ENCODE results near the gene FBXW10B.
"Not testable (repeated sequence)": the region's sequence is repeated elsewhere in the genome, so short reads cannot be mapped to it uniquely, and the experiment has no call there.

- TF ChIP-seq, protein P1, sequence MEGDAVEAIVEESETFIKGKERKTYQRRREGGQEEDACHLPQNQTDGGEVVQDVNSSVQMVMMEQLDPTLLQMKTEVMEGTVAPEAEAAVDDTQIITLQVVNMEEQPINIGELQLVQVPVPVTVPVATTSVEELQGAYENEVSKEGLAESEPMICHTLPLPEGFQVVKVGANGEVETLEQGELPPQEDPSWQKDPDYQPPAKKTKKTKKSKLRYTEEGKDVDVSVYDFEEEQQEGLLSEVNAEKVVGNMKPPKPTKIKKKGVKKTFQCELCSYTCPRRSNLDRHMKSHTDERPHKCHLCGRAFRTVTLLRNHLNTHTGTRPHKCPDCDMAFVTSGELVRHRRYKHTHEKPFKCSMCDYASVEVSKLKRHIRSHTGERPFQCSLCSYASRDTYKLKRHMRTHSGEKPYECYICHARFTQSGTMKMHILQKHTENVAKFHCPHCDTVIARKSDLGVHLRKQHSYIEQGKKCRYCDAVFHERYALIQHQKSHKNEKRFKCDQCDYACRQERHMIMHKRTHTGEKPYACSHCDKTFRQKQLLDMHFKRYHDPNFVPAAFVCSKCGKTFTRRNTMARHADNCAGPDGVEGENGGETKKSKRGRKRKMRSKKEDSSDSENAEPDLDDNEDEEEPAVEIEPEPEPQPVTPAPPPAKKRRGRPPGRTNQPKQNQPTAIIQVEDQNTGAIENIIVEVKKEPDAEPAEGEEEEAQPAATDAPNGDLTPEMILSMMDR (IDR thresholded peaks at IDR 0.05) = not testable (repeated sequence)
- TF ChIP-seq POLR2A (IDR thresholded peaks at IDR 0.05) = not testable (repeated sequence)
These were observed 26.5 kb downstream of the FBXW10B start for GRCh38 chr17:15592960-15593359.

Measured in Peyer's patch (tissue), 4 donors.